HG03108 (cell line): Measurements from ENCODE around the gene USP36.
A peak's percentile ranks its signal among the peaks of the same experiment; 100 is the strongest.

ENCODE experiments used
- ATAC-seq: cut with Tn5 transposase; IDR thresholded peaks from one replicate; pipeline ENCODE4 v1.9.1; 2021; ENCODE audit warnings: moderate library complexity; ENCODE audit not compliant: unreplicated experiment

The USP36 gene

DNA sequence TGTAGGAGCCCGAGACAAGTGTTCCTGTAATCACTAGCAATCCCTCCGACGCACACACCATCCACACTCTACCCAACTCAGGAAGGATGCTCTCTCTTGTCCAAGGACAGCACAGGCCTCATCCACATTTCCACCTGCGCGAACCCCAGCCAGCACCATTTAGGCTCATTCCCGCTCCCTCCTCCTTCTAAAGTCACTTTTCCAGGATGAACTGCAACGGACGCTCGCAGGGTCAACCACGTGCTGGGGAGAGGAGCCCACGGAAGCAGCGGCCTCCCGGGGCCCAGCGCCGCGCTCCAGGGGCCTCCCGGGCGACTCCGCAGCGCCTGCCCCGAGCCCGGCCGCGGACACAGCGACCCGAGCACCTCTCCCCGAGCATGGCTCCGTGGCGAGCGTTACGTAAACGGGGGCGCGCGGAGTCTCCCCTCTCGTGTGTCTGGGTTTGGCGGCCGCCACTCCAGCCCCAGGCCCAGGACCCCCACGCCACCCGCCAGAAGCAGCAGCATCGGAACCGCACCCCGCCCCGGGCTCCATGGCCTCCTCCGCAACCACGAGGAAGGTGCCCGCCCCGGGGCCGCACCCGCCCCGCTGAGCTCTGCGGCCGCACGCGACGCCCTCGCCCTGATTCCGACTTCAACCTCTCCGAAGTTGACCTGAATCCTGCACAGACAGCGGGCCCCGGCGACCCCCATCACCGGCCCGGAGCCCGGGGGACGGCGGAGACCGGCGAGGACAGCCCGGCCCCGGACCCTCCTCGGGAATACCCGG lies 668 bp downstream of the USP36 start:
- ATAC-seq = peak; percentile 4

DNA sequence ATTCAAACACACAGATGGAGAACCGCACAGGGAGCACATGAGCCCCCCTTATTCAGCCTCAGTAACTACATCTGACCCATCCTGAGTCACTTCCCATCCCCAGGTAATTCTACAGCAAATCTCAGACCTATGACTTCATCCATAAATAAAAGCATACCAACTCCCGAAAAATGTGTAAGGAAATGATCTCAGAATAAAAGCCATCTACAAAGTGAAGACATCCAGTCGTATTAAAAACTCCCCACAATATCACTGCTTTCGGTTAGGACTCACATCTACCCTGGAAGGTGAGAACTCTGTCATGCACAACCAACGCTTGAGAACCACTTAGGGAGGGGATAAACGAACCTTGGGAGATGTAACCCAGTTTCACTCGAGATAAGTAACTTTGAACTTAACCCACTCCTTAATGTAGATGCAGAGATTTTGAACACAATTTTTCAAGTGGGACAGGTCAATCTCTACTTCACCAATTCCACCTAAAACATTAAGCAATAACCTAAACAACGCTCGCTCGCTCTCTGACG lies 1.3 kb downstream of the USP36 start:
- ATAC-seq = no peak

DNA sequence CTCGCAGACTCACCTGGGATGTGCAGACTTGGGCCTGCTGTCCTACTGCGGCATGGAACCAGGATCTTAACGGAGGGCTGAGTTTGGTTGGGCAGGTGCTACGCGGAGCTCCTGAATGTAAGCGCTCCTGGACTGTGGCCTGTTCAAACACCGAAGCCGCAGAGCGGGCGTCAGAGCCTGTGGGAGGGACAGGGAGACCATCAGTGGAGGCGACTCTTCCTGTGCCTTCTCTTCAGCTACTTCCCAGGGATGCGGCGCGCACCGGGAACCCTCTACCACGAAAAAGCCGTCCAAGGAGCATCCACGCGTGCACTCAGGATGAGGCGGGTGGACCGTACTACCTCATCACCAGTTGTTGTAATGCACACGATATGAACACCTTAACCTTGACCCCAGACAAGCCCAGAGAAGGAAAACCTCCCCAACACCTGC lies 2.0 kb downstream of the USP36 start:
- ATAC-seq = no peak

DNA sequence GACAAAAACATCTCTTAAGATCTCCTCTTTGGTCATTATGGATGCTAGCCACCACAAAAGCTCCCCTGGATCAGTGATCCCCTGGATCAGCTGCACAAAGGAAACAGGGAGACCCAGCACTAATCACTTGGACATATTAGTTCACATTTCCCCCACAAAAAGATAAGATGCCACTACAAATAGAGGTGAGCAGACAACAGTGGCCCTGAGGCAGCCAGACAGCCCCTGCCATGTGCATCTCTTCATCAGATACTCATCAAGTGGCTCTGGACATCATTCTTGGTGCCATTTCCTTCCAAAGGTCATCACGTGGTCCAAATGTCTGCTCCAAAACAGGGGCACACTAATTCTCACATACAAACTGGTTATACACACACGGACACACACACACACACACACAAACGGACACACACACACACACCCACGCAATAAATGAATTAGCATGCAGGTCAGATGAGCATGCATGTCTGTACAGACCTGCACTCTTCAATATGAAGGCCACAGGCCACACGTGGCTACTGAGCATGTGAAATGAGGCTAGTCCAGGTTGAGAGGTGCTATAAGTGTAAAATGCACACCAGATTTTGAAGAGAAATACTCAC lies 4.1 kb downstream of the USP36 start:
- ATAC-seq = no peak

GRCh38 chr17:78834571-78834970 lies 6.0 kb downstream of the USP36 start:
- no peak for ATAC-seq

DNA sequence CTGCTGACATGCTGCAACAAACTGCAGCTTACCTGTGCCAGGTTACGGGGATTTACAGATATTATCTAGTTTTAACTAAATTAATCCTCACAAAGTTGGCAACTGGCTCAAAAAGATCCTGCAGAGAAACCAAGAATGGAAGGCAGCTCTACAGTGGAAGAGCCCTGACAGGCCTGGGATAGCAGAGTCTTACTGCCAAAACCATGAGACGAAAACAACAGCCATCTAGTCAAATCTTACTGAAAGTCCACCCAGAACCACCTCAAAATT lies 8.1 kb downstream of the USP36 start:
- no peak for ATAC-seq

- no peak for ATAC-seq
Measured at GRCh38 chr17:78831688-78832540, 8.7 kb downstream of the USP36 start.

DNA sequence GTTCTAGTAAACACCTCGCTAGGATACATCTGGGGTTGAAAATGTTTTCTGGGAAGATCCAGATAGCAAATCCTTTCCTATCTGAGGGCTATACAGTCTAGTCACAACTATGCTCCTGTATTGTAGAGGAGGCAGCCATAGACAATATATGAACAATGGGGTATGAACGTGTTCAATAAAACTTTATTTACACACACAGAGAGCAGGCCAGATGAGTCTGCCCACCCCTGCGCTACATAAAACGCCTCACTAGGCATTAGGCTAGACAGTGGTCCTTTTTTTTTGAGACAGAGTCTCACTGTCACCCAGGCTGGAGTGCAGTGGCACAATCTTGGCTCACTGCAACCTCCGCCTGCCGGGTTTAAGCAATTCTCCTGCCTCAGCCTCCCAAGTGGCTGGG lies 11.1 kb downstream of the USP36 start:
- no peak for ATAC-seq

GRCh38 chr17:78828470-78829185 lies 12.0 kb downstream of the USP36 start:
- ATAC-seq = no peak

DNA sequence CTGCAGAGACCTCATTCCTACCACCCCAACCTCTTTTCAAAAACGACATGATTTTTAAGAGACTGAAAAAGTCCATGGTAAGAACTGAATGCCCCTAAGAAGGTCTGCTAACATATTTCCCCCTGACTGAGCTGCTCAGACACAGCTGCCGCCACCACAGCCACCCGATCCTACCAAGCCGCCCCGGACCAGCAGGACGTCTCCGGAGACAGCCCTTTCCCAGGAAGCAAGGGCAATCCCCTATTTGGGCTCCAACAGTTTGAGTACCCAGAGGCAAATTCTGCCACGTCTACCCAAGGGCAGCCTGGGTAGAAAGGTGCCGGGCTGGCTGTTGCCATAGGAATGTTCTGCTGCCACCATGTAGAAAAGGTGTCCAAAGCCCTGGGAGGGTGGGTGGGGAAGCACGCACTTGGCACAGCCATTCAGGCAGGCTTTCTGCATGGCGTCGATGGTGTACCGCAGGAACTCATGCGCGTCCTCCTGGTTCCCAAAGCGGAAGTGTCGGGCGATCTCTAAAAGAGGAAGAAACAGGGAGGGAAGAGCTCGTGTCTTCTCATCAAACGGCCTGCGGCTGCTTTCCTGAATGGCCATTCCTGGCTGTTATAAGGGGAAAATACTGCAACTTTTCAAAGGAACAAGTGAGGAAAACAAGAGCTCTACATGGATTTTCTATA lies 13.6 kb downstream of the USP36 start:
- no peak for ATAC-seq

DNA sequence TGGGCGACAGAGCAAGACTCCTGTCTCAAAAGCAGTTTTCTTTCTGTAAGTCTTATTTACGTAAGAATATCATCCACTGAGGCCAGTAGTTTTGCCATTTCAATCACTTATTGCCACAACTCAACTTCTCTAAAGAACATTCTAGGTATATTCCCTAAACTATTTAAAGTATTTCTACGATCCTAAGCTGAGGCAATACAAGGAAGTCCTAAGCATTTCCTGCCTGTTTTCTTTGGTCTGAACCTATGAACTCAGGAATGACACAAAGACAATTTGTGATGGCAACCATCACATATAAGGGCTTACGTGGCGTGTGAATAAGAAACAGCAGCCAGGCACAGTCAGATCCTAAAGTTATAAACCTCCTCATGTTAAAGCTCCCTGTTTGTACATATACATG lies 14.2 kb downstream of the USP36 start:
- ATAC-seq = no peak

- no peak for ATAC-seq
Measured at GRCh38 chr17:78825696-78826095, 14.9 kb downstream of the USP36 start.

DNA sequence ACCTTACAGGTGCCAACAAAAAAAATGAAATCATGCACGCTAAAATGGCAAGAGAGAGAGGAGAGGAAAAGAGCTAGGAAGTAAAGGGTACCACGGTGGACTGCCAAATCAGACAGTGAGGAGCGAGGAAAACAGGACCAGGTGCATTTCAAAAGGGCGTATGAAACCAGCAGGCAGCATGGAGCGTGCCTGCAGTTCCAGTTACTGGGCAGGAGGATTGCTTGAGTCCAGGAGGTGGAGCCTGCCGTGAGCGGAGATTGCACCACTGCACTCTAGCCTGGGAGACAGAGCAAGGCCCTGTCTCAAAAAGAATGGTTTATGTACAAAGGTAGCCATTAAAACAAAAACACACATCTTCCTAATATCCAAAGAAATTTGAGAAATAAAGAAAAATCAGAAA lies 16.4 kb downstream of the USP36 start:
- ATAC-seq = no peak

DNA sequence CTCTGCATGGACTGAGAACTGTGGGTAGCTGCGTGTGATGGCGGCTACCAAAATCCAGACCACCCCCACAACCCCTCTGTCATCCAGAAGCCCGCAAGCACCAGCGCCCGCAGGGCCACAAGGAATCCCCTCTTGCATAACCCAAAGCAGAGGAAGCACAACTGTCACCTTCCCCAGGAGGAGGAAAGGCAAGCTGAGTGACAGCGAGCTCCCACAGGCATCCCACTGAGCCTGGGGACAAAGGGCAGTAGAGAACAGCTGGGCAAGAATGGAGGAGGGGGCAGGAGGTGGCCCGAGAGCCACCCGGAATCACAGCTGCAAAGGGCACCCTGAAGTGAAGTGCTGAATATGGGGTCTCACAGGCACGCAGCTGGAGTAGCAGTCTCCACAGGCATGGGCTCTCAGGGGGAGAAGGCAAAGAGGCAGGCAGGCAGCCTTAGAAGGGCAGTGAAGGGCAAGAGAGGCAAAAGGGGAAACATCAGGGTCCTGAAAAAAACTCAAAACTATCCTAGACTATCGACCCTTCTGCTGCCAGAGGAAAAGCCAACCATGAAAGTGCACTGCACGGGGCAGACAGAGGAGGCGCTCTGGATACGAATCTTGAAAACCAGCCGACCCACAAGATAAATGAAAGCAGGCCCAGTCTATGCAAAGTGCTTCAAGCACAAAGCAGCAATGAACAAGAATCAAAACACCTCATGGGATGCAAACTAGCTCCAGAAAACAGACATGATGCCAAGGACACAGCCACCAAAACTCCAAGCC lies 17.1 kb downstream of the USP36 start:
- no peak for ATAC-seq

- ATAC-seq = no peak
Measured at GRCh38 chr17:78822552-78822951, 18.1 kb downstream of the USP36 start.

DNA sequence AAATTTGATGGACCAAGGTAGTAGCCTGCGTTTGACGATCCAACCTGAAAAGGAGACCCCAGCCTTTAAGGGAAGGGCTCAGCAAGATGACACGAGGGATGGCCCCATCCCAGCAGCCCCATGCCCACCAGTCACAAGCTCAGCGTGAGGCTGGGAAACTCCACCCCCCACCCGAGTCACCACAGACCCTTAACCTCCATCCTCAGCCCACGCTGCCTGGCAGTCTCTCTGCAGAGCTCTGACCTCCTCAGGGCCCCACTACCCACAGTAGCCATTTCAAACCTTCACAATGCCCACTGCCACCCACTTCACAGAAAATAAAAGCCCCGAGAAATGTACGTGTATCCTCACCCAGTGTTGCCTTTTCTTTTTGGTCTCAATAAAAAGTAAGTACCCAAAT lies 18.7 kb downstream of the USP36 start:
- no peak for ATAC-seq

- ATAC-seq = no peak
Measured at GRCh38 chr17:78820841-78821240, 19.8 kb downstream of the USP36 start.

DNA sequence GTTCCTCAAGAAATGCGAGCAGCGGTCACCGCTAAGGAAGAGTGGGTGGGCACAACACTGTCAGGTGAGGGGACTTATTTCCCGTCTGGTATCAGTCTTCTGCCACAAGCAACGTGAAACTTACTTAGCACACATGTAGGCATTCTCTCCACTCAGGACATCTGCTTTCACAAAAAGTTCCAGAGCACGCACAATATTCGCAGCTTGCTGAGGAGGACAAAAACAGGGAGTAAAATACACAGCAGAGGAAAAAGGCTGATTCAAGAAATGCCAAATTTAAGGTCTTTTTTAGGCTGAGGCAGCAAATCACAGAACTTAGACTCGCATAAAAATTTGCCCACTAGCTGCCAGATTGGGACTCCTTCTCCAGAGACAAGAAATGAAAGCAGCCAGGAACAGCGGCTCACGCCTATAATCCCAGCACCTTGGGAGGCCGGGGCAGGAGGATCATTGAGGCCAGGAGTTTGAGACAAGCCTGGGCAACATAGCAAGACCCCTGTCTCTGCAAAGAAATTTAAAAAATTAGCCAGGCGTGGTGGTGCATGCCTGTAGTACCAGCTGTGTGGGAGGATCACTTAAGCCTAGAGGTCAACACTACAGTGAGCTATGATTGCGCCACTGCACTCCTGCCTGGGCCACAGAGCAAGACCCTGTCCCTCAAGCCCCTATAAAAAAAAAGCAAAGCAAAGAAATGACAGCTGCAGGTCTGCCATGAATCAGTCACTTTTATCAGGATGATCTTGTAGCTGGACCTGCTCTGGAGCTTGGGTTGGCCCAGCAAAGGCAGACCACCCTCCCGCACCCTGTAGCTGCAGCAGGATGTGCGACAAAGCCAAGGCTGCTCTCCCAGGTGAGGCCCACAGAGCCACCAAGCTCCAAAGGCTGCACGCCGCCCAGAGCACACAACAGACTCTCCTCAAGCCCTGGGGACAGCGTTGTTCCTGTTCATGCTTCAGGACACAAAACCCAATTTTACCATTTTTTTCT lies 20.5 kb downstream of the USP36 start:
- ATAC-seq = no peak

DNA sequence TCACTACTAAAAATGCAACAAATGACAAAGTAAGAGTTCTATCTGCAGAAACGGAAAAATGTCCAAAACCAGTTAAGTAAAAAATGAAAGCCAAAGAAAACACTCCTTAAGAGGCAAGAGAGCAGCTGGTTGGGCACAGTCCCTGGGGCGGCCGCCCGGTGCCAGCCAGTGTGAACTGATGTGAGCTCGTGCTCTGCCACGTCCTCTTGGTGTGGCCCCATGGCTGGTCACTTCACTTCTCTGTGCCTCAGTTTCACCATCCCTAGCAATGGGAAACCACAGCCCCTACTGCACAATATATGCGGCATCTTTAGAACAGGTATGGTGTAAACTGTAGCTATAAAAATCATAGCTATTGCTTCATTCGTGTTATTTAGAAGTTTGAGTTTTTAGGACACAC lies 21.2 kb downstream of the USP36 start:
- ATAC-seq = no peak
